ENCODE data around the gene DNAL4. TPM values are rescaled to one million over a fixed set of nuclear protein-coding genes. Genes with fewer than 3 reads are reported as not detected.

The DNAL4 gene
- polyA plus RNA-seq, 1 experiment = 29.9 TPM

DNA sequence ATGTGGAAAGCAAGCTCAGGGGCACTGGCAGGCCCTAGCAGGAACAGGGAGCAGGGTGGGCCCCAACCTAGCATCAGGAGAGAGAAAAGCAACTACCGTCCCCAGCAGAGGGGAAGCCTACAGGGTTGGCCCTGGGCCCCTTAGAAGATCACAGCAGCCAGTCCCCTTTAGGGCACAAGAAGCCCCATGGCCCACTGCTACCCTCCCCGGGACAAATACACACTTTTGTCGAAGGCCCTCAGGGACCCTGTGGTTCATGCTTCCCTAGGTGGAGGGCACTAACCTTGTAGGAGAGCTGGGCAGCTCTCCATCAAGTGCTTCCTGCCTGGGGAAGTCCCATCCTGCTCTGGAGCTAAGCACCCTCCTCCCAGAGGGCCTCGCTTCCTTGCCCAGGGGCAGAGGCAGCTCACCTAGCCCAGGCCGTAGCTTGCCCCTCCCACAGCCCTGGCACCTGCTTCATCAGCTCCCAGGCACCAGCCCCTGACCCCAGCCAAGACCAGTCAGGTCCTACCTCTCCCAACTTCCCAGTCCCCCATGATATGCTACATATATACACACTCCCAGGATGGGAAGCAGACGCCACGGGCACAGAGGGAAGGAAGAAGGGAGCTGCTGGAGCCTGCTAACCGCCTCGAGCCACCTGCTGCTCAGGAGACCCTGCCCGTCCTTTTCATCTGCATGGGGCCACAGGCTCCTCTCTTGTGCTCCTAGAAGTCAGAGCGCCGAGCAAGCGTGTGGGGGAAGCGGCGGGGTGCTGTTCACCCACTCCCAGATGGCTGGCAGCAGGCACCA, 58.3 kb downstream of the DNAL4 start:
- H3K27me3 ChIP-seq (ENCODE audit: control insufficient read depth, insufficient read depth, low read length) = no peaks in the 10 kb centered on the region
- peaks cover 48% of the 10 kb centered on the region for H3K36me3 ChIP-seq (ENCODE audit: control insufficient read depth, insufficient read depth, low read length)
- H3K4me3 ChIP-seq (ENCODE audit: low read depth, low read length) = no peak overlapping the region
- ChIA-PET POLR2A (no interaction called here), CTCF (interaction anchor here (0.8 to 4.7 kb wide), 4 partner anchors 11 to 18 kb away, joined by 5 to 29 read pairs (median 12); no protein-coding TSS in a partner anchor)
- DNase-seq (ENCODE audit: low read depth) = no peak
- TF ChIP-seq, protein P1, sequence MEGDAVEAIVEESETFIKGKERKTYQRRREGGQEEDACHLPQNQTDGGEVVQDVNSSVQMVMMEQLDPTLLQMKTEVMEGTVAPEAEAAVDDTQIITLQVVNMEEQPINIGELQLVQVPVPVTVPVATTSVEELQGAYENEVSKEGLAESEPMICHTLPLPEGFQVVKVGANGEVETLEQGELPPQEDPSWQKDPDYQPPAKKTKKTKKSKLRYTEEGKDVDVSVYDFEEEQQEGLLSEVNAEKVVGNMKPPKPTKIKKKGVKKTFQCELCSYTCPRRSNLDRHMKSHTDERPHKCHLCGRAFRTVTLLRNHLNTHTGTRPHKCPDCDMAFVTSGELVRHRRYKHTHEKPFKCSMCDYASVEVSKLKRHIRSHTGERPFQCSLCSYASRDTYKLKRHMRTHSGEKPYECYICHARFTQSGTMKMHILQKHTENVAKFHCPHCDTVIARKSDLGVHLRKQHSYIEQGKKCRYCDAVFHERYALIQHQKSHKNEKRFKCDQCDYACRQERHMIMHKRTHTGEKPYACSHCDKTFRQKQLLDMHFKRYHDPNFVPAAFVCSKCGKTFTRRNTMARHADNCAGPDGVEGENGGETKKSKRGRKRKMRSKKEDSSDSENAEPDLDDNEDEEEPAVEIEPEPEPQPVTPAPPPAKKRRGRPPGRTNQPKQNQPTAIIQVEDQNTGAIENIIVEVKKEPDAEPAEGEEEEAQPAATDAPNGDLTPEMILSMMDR (IDR thresholded peaks at IDR 0.05; ENCODE audit: insufficient read depth, low read depth, low read length) = no peak

DNA sequence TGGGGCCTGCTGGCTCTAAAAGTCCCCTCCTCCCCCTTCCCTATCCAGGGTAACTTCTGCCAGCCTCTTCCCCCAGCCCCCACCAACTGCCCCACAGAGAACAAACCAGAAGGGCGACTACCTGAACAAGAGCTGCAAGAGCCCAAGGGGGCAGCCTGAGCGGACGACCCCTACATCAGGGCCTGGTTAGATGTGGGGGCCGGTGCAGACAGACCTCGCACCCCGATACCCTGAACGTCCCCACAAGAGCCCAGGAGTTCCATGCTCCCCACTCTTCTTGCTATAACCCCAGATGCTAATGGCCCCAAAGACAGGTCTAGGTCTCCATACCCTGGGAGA, 58.8 kb downstream of the DNAL4 start:
- Histone ChIP-seq H3K4me3 (ENCODE audit: low read depth, low read length) (no peak overlapping the region), H3K36me3 (ENCODE audit: control insufficient read depth, insufficient read depth, low read length) (peaks cover 49% of the 10 kb centered on the region), H3K27me3 (ENCODE audit: control insufficient read depth, insufficient read depth, low read length) (no peaks in the 10 kb centered on the region)
- DNase-seq (ENCODE audit: low read depth) = no peak
- CTCF ChIA-PET = interaction anchor here (0.8 to 4.7 kb wide), 4 partner anchors 10 to 17 kb away, joined by 5 to 29 read pairs (median 12); no protein-coding TSS in a partner anchor
- TF ChIP-seq, protein P1 (IDR thresholded peaks at IDR 0.05; ENCODE audit: insufficient read depth, low read depth, low read length) = no peak
- POLR2A ChIA-PET = no interaction called here

DNA sequence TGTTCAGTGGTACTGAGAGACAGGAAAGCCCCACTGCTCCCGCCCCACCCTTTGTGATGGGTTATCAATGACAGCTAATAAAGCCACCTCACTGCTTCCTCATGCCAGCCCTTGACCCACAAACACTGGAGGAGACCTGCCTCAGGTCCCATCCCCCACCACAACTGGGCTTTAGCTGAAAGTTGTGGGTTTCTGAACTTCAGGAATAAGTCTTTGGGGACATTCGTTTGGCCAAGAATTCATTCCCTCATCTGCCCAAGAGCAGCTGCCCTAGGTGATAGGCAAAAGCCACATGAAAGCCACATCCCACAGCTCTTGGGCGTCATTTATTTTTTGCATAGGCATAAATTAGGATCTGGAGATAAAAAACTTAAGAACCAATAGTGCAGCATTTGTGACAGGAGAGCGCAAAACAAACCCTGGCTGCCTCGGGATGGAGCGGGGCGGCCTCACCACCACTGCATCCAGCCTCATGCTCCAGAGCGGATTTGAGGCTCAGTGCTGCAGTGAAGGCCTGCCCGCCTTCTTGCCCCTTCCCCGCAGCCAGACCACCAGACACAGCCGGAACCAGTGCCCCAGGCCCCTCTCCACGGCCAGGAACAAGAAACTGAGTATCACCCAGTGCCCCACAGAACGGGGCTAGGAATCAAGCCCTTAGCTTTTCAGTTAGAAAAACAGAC, 59.4 kb downstream of the DNAL4 start:
- DNase-seq (ENCODE audit: low read depth) = no peak
- no peak overlapping the region for H3K4me3 ChIP-seq (ENCODE audit: low read depth, low read length)
- TF ChIP-seq, protein P1 (IDR thresholded peaks at IDR 0.05; ENCODE audit: insufficient read depth, low read depth, low read length) = no peak
- peaks cover 52% of the 10 kb centered on the region for H3K36me3 ChIP-seq (ENCODE audit: control insufficient read depth, insufficient read depth, low read length)
- no peaks in the 10 kb centered on the region for H3K27me3 ChIP-seq (ENCODE audit: control insufficient read depth, insufficient read depth, low read length)
- CTCF ChIA-PET = interaction anchor here (0.8 to 4.7 kb wide), 10 partner anchors 8 to 35 kb away, joined by 3 to 29 read pairs (median 8); no protein-coding TSS in a partner anchor
- POLR2A ChIA-PET = no interaction called here

DNA sequence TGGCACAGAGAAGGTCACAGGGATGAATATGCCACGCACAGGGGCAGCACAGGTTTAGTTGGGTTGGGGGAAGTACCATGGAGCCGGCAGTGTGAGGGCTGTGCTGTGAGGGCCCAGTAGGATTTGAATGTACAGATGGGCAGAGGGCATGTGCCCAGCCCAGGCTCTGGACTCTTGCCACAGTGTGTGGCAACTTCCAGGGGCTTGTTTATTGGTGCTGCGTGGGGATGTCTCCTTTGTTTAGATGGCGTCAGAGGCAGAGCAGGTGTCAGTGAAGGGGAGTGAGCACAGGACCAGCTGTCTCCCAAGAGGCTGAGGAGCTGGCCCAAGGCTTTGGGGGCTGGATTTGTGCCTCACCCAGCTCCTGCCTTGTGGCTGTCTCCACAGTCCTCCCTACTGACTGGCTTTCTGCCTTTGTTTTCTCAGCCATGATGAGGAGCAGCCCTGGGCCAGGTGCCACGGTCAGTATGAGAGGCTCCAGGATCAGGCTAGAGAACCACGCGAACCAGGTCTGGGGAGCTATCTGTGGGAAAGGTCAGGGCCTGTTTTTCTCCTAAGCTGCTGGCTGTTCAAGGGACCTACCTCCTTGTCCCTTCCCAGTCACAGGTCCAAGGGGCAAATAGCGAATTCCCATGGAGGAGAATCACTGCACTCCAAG, 60.1 kb downstream of the DNAL4 start:
- POLR2A ChIA-PET = no interaction called here
- DNase-seq (ENCODE audit: low read depth) = no peak
- Histone ChIP-seq H3K4me3 (ENCODE audit: low read depth, low read length) (no peak overlapping the region), H3K27me3 (ENCODE audit: control insufficient read depth, insufficient read depth, low read length) (no peaks in the 10 kb centered on the region), H3K36me3 (ENCODE audit: control insufficient read depth, insufficient read depth, low read length) (peaks cover 55% of the 10 kb centered on the region)
- TF ChIP-seq, protein P1 (IDR thresholded peaks at IDR 0.05; ENCODE audit: insufficient read depth, low read depth, low read length) = no peak
- CTCF ChIA-PET = interaction anchor here (0.9 to 4.7 kb wide), 11 partner anchors 9 to 60 kb away, joined by 3 to 29 read pairs (median 7); no protein-coding TSS in a partner anchor

DNA sequence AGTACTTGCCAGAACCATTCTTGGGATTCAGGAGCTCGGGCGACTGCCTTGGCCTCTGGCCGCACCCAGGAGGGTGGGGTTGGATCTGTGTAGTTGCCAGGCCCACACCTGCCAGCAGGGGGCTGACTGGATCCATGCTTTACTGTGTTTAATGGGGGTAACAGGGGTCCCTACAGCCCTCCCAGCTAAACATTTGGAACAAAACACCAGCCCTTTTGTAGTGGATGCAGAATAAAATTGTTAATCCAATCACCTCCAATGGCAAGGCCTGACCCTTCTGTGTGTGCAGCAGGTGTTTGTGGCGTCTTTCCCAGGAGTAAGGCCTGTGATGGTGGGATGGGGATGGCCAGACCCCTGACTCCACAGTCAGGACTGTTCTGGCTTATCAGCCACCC, 60.6 kb downstream of the DNAL4 start:
- DNase-seq (ENCODE audit: low read depth) = no peak
- TF ChIP-seq, protein P1 (IDR thresholded peaks at IDR 0.05; ENCODE audit: insufficient read depth, low read depth, low read length) = peak; percentile 77
- H3K27me3 ChIP-seq (ENCODE audit: control insufficient read depth, insufficient read depth, low read length) = no peaks in the 10 kb centered on the region
- CTCF ChIA-PET = interaction anchor here (0.6 to 4.7 kb wide), 14 partner anchors 8 to 493 kb away, joined by 3 to 29 read pairs (median 6); no protein-coding TSS in a partner anchor
- H3K4me3 ChIP-seq (ENCODE audit: low read depth, low read length) = no peak overlapping the region
- H3K36me3 ChIP-seq (ENCODE audit: control insufficient read depth, insufficient read depth, low read length) = peaks cover 52% of the 10 kb centered on the region
- POLR2A ChIA-PET = no interaction called here

Measured in BJ (cell line).